Transverse colon (tissue), 3 donors: ENCODE data around the gene NBEAL2.

Source experiments
- POLR2A ChIP-seq: fragments of 450-650 bp; IDR thresholded peaks from one replicate; pipeline ENCODE4 v1.6.1; 2016; ENCODE audit warnings: antibody characterized with exemption, mild to moderate bottlenecking, moderate library complexity
- POLR2AphosphoS5 ChIP-seq, 3 donors: sonication (generic); formaldehyde crosslinking; IDR thresholded peaks; one replicate each; pipeline ENCODE4 v1.6.1; 2016; ENCODE audit warnings: antibody characterized with exemption in 3 of 3

GRCh38 chr3:46962990-46963389, 16.5 kb upstream of the NBEAL2 start:
- TF ChIP-seq POLR2A (no peak), POLR2AphosphoS5 (IDR thresholded peaks at IDR 0.05) (no peak)
